Tibial nerve (tissue), 4 donors: ENCODE data around the gene OR2Z1. TPM values are rescaled to one million over a fixed set of nuclear protein-coding genes. Genes with fewer than 3 reads are reported as not detected.
"Not testable (repeated sequence)": the region's sequence is repeated elsewhere in the genome, so short reads cannot be mapped to it uniquely, and the experiment has no call there.

Experiments used
- DNase-seq, 2 donors: peaks; one replicate each; pipeline ENCODE4 v3.0.0-alpha.2; 2019; ENCODE audit warnings: low spot score in 2 of 2
- H3K27ac ChIP-seq, 4 donors: fragments of 200-600 bp; sonication (generic) in 3 of 4; one replicate each; pipeline ENCODE4 v1.5.1; 2017 to 2019; ENCODE audit warnings: mild to moderate bottlenecking in 1 of 4
- H3K27me3 ChIP-seq, 2 donors: fragments of 200-600 bp; sonication (generic) in 1 of 2; one replicate each; pipeline versions ENCODE4 v1.5.1 to v1.6.0; 2017 to 2019
- H3K36me3 ChIP-seq, 3 donors: fragments of 200-600 bp; sonication (generic); one replicate each; pipeline ENCODE4 v1.5.1; 2018 to 2019
- H3K4me1 ChIP-seq, 4 donors: fragments of 200-600 bp; sonication (generic) in 3 of 4; one replicate each; pipeline ENCODE4 v1.5.1; 2017 to 2019
- H3K4me3 ChIP-seq, 4 donors: fragments of 200-600 bp; sonication (generic) in 3 of 4; one replicate each; pipeline ENCODE4 v1.5.1; 2017 to 2019; ENCODE audit warnings: mild to moderate bottlenecking in 1 of 4, moderate library complexity in 1 of 4
- H3K9me3 ChIP-seq, 4 donors: fragments of 200-600 bp; sonication (generic) in 3 of 4; one replicate each; pipeline ENCODE4 v1.5.1; 2017 to 2019
- CTCF ChIP-seq, 5 experiments: fragments of 200-600 bp in 3 of 5; fragments of 450-650 bp in 2 of 5; sonication (generic) in 3 of 5; IDR thresholded peaks; one replicate each; pipeline ENCODE4 v1.5.1; 2016 to 2019; ENCODE audit warnings: antibody characterized with exemption in 5 of 5, mild to moderate bottlenecking in 3 of 5, moderate library complexity in 2 of 5
- EP300 ChIP-seq, 2 donors: sonication (generic); formaldehyde crosslinking; IDR thresholded peaks; one replicate each; pipeline ENCODE4 v1.6.1; 2017; ENCODE audit warnings: antibody characterized with exemption in 2 of 2, mild to moderate bottlenecking in 1 of 2
- POLR2A ChIP-seq, 2 donors: fragments of 450-650 bp; IDR thresholded peaks; one replicate each; pipeline ENCODE4 v1.6.1; 2017; ENCODE audit warnings: antibody characterized with exemption in 2 of 2, mild to moderate bottlenecking in 2 of 2, moderate library complexity in 2 of 2
- WGBS, 2 donors: methylation state at CpG; one replicate each; pipeline ENCODE4 v1.1.5; 2018; 5-methylcytosine and 5-hydroxymethylcytosine counted together
- total RNA-seq, 4 donors: library from RNA; depleted of rRNA; stranded (reverse); fragments of >200 nt; gene quantifications; one replicate each; pipeline ENCODE4 v1.1.0, GENCODE V29; 2016

Gene OR2Z1
- total RNA-seq, 4 donors from 2014 or later: not detected

- WGBS, 2 donors: 52 to 56% methylated on average over 2 of the region's 2 CpGs
- Histone ChIP-seq H3K9me3 (peaks cover 0 to 8% (median 0%) of the 10 kb centered on the region in 4 donors), H3K4me1 (no peaks in the 10 kb centered on the region), H3K36me3 (no peaks in the 10 kb centered on the region), H3K27me3 (no peaks in the 10 kb centered on the region), H3K4me3 (no peak overlapping the region), H3K27ac (no peak overlapping the region)
- no peak for TF ChIP-seq EP300 (IDR thresholded peaks at IDR 0.05)
- TF ChIP-seq POLR2A (IDR thresholded peaks at IDR 0.05): no peak
- TF ChIP-seq CTCF (IDR thresholded peaks at IDR 0.05): no peak
- DNase-seq: no peak
Observed at GRCh38 chr19:8722032-8722431, 598 bp downstream of the OR2Z1 start.

GRCh38 chr19:8724276-8724675 lies 2.8 kb downstream of the OR2Z1 start:
- no peak for TF ChIP-seq EP300 (IDR thresholded peaks at IDR 0.05)
- TF ChIP-seq POLR2A (IDR thresholded peaks at IDR 0.05): no peak
- no peak for TF ChIP-seq CTCF (IDR thresholded peaks at IDR 0.05)
- H3K27me3 ChIP-seq: no peaks in the 10 kb centered on the region
- no peaks in the 10 kb centered on the region for H3K4me1 ChIP-seq
- no peaks in the 10 kb centered on the region for H3K9me3 ChIP-seq
- H3K36me3 ChIP-seq: no peaks in the 10 kb centered on the region
- DNase-seq: no peak
- 59 to 67% methylated on average over 3 of the region's 3 CpGs for WGBS, 2 donors
- no peak overlapping the region for H3K4me3 ChIP-seq
- H3K27ac ChIP-seq: no peak overlapping the region

GRCh38 chr19:8731428-8732169 lies 10.2 kb downstream of the OR2Z1 start:
- 69 to 72% methylated on average over 18 to 19 of the region's 19 CpGs for WGBS, 2 donors
- H3K27ac ChIP-seq: no peak overlapping the region
- peaks cover 0 to 4% (median 0%) of the 10 kb centered on the region in 4 donors for H3K9me3 ChIP-seq
- DNase-seq: no peak
- TF ChIP-seq CTCF (IDR thresholded peaks at IDR 0.05) (no peak), POLR2A (IDR thresholded peaks at IDR 0.05) (no peak), EP300 (IDR thresholded peaks at IDR 0.05) (no peak)
- no peak overlapping the region for H3K4me3 ChIP-seq
- no peaks in the 10 kb centered on the region for H3K4me1 ChIP-seq
- no peaks in the 10 kb centered on the region for H3K36me3 ChIP-seq
- no peaks in the 10 kb centered on the region for H3K27me3 ChIP-seq

GRCh38 chr19:8738377-8738776 lies 16.9 kb downstream of the OR2Z1 start:
- H3K9me3 ChIP-seq: peaks cover 0 to 3% (median 0%) of the 10 kb centered on the region in 4 donors
- H3K36me3 ChIP-seq: no peaks in the 10 kb centered on the region
- H3K4me1 ChIP-seq: no peaks in the 10 kb centered on the region
- WGBS, 2 donors: 79 to 81% methylated on average over 8 of the region's 8 CpGs
- H3K27ac ChIP-seq: no peak overlapping the region
- H3K27me3 ChIP-seq: no peaks in the 10 kb centered on the region
- DNase-seq: no peak
- TF ChIP-seq CTCF (IDR thresholded peaks at IDR 0.05) (no peak), POLR2A (IDR thresholded peaks at IDR 0.05) (no peak), EP300 (IDR thresholded peaks at IDR 0.05) (no peak)
- H3K4me3 ChIP-seq: no peak overlapping the region

- WGBS, 2 donors: 91% methylated on average over 10 to 15 of the region's 55 CpGs
- H3K4me1 ChIP-seq, H3K27ac ChIP-seq, H3K4me3 ChIP-seq, H3K9me3 ChIP-seq, DNase-seq, H3K36me3 ChIP-seq, H3K27me3 ChIP-seq: not testable (repeated sequence)
Observed at GRCh38 chr19:8739291-8740065, 18.0 kb downstream of the OR2Z1 start.

- H3K27me3 ChIP-seq, H3K4me3 ChIP-seq, DNase-seq, H3K36me3 ChIP-seq, H3K4me1 ChIP-seq, H3K9me3 ChIP-seq, H3K27ac ChIP-seq: not testable (repeated sequence)
- WGBS, 2 donors: 86 to 88% methylated on average over 5 of the region's 11 CpGs
Observed at GRCh38 chr19:8767257-8767656, 45.8 kb downstream of the OR2Z1 start.

GRCh38 chr19:8769265-8769664 lies 47.8 kb downstream of the OR2Z1 start:
- WGBS, 2 donors: 92 to 97% methylated on average over 3 of the region's 8 CpGs
- DNase-seq, H3K27me3 ChIP-seq: not testable (repeated sequence)

GRCh38 chr19:8773587-8773986 lies 52.2 kb downstream of the OR2Z1 start:
- WGBS, 2 donors: no CpG with 5 or more reads among the region's 12 CpGs

More at GRCh38 chr19:8769265-8769664, 47.8 kb downstream of the OR2Z1 start:
- H3K36me3 ChIP-seq, H3K9me3 ChIP-seq, H3K27ac ChIP-seq, H3K4me3 ChIP-seq, H3K4me1 ChIP-seq: not testable (repeated sequence)

More at GRCh38 chr19:8773587-8773986, 52.2 kb downstream of the OR2Z1 start:
- not testable (repeated sequence) for H3K4me3 ChIP-seq, H3K4me1 ChIP-seq, H3K27me3 ChIP-seq, DNase-seq, H3K9me3 ChIP-seq, H3K36me3 ChIP-seq, H3K27ac ChIP-seq
